ENCODE data around the gene BNIP5.
"Not testable (repeated sequence)": the region's sequence is repeated elsewhere in the genome, so short reads cannot be mapped to it uniquely, and the experiment has no call there.

BNIP5 gene

GRCh38 chr6:36368421-36368820, 31.7 kb upstream of the BNIP5 start:
- in situ Hi-C loops (cut with MboI; ENCODE audit: low sequenced_read_pairs): no loop called here

- in situ Hi-C loops (cut with MboI; ENCODE audit: low sequenced_read_pairs): no loop called here
Observed at GRCh38 chr6:36367743-36368142, 31.1 kb upstream of the BNIP5 start.

- in situ Hi-C loops (cut with MboI; ENCODE audit: low sequenced_read_pairs): no loop called here
Observed at GRCh38 chr6:36364669-36365479, 28.2 kb upstream of the BNIP5 start.

GRCh38 chr6:36364061-36364635, 27.5 kb upstream of the BNIP5 start:
- in situ Hi-C loops (cut with MboI; ENCODE audit: low sequenced_read_pairs): not testable (repeated sequence)

- in situ Hi-C loops (cut with MboI; ENCODE audit: low sequenced_read_pairs): not testable (repeated sequence)
Observed at GRCh38 chr6:36363371-36363752, 26.7 kb upstream of the BNIP5 start.

- in situ Hi-C loops (cut with MboI; ENCODE audit: low sequenced_read_pairs): no loop called here
Observed at GRCh38 chr6:36362551-36363370, 26.1 kb upstream of the BNIP5 start.

- in situ Hi-C loops (cut with MboI; ENCODE audit: low sequenced_read_pairs): no loop called here
Observed at GRCh38 chr6:36361071-36361470, 24.4 kb upstream of the BNIP5 start.

- in situ Hi-C loops (cut with MboI; ENCODE audit: low sequenced_read_pairs): no loop called here
Observed at GRCh38 chr6:36360241-36361054, 23.8 kb upstream of the BNIP5 start.

- in situ Hi-C loops (cut with MboI; ENCODE audit: low sequenced_read_pairs): no loop called here
Observed at GRCh38 chr6:36358226-36358915, 21.7 kb upstream of the BNIP5 start.

- in situ Hi-C loops (cut with MboI; ENCODE audit: low sequenced_read_pairs): no loop called here
Observed at GRCh38 chr6:36357872-36358225, 21.2 kb upstream of the BNIP5 start.

GRCh38 chr6:36355819-36356218, 19.1 kb upstream of the BNIP5 start:
- in situ Hi-C loops (cut with MboI; ENCODE audit: low sequenced_read_pairs): no loop called here

GRCh38 chr6:36353411-36353915, 16.8 kb upstream of the BNIP5 start:
- in situ Hi-C loops (cut with MboI; ENCODE audit: low sequenced_read_pairs): no loop called here

- in situ Hi-C loops (cut with MboI; ENCODE audit: low sequenced_read_pairs): no loop called here
Observed at GRCh38 chr6:36352477-36353157, 15.9 kb upstream of the BNIP5 start.

GRCh38 chr6:36350681-36351571, 14.2 kb upstream of the BNIP5 start:
- in situ Hi-C loops (cut with MboI; ENCODE audit: low sequenced_read_pairs): no loop called here

GRCh38 chr6:36350082-36350481, 13.4 kb upstream of the BNIP5 start:
- in situ Hi-C loops (cut with MboI; ENCODE audit: low sequenced_read_pairs): no loop called here

- in situ Hi-C loops (cut with MboI; ENCODE audit: low sequenced_read_pairs): no loop called here
Observed at GRCh38 chr6:36349240-36349639, 12.6 kb upstream of the BNIP5 start.

GRCh38 chr6:36347621-36348020, 10.9 kb upstream of the BNIP5 start:
- in situ Hi-C loops (cut with MboI; ENCODE audit: low sequenced_read_pairs): no loop called here

- in situ Hi-C loops (cut with MboI; ENCODE audit: low sequenced_read_pairs): no loop called here
Observed at GRCh38 chr6:36346486-36347273, 10.0 kb upstream of the BNIP5 start.
